ENCODE results near the gene ZBTB42.

GRCh38 chr14:104843006-104843405, 42.1 kb downstream of the ZBTB42 start:
- TF ChIP-seq USF2 (IDR thresholded peaks at IDR 0.05; ENCODE audit: low read depth, low read length) (no peak), USF2 (CRISPR knock-in tag; IDR thresholded peaks at IDR 0.05; ENCODE audit: borderline replicate concordance) (no peak), RELA (CRISPR knock-in tag; IDR thresholded peaks at IDR 0.05) (no peak), ZNF644 (CRISPR knock-in tag; IDR thresholded peaks at IDR 0.05; ENCODE audit: low read depth) (no peak), CTCF (CRISPR knock-in tag; IDR thresholded peaks at IDR 0.05) (no peak), BRD4 (CRISPR knock-in tag; IDR thresholded peaks at IDR 0.05) (no peak), NONO (IDR thresholded peaks at IDR 0.05) (no peak), NONO (CRISPR knock-in tag; conservative IDR thresholded peaks at IDR 0.05) (no peak), ZBTB49 (CRISPR knock-in tag; IDR thresholded peaks at IDR 0.05; ENCODE audit: borderline replicate concordance) (no peak), HNRNPLL (IDR thresholded peaks at IDR 0.05; ENCODE audit: low read depth, low read length, poor library complexity, severe bottlenecking) (no peak), GPBP1L1 (CRISPR knock-in tag; IDR thresholded peaks at IDR 0.05) (no peak), RNF2 (conservative IDR thresholded peaks at IDR 0.05; ENCODE audit: low read depth) (no peak), HMG20A (CRISPR knock-in tag; IDR thresholded peaks at IDR 0.05; ENCODE audit: borderline replicate concordance) (no peak), HBP1 (CRISPR knock-in tag; IDR thresholded peaks at IDR 0.05; ENCODE audit: low read depth) (no peak), ZNF580 (CRISPR knock-in tag; IDR thresholded peaks at IDR 0.05; ENCODE audit: borderline replicate concordance, low read depth) (no peak), SMYD3 (CRISPR knock-in tag; IDR thresholded peaks at IDR 0.05) (no peak)

Data from HepG2 (cell line).